ENCODE data around the gene MPZL3.

MPZL3 gene

GRCh38 chr11:118219244-118219643 is 32.9 kb downstream of the MPZL3 start:
- no peak overlapping the region for H3K27ac ChIP-seq
- TF ChIP-seq CTCF (conservative IDR thresholded peaks at IDR 0.05) (no peak), ZFX (IDR thresholded peaks at IDR 0.05) (no peak)

- TF ChIP-seq ZFX (IDR thresholded peaks at IDR 0.05), result no peak
- no peak for TF ChIP-seq CTCF (conservative IDR thresholded peaks at IDR 0.05)
- no peak overlapping the region for H3K27ac ChIP-seq
Measured at GRCh38 chr11:118217575-118217974, 34.6 kb downstream of the MPZL3 start.

GRCh38 chr11:118216621-118217481 is 35.3 kb downstream of the MPZL3 start:
- H3K27ac ChIP-seq, result no peak overlapping the region
- TF ChIP-seq ZFX (IDR thresholded peaks at IDR 0.05) (no peak), CTCF (conservative IDR thresholded peaks at IDR 0.05) (no peak)

- TF ChIP-seq CTCF (conservative IDR thresholded peaks at IDR 0.05), result no peak
- no peak for TF ChIP-seq ZFX (IDR thresholded peaks at IDR 0.05)
- no peak overlapping the region for H3K27ac ChIP-seq
Measured at GRCh38 chr11:118215765-118216164, 36.4 kb downstream of the MPZL3 start.

- TF ChIP-seq CTCF (conservative IDR thresholded peaks at IDR 0.05) (no peak), ZFX (IDR thresholded peaks at IDR 0.05) (no peak)
- no peak overlapping the region for H3K27ac ChIP-seq
Measured at GRCh38 chr11:118215262-118215661, 36.9 kb downstream of the MPZL3 start.

GRCh38 chr11:118214210-118214914 is 37.8 kb downstream of the MPZL3 start:
- no peak overlapping the region for H3K27ac ChIP-seq
- TF ChIP-seq ZFX (IDR thresholded peaks at IDR 0.05), result no peak
- no peak for TF ChIP-seq CTCF (conservative IDR thresholded peaks at IDR 0.05)

GRCh38 chr11:118213781-118214180 is 38.4 kb downstream of the MPZL3 start:
- TF ChIP-seq ZFX (IDR thresholded peaks at IDR 0.05) (no peak), CTCF (conservative IDR thresholded peaks at IDR 0.05) (no peak)

More at GRCh38 chr11:118213781-118214180, 38.4 kb downstream of the MPZL3 start:
- no peak overlapping the region for H3K27ac ChIP-seq
